HG03066 (cell line): Measurements from ENCODE around the gene MSI2.
"Not testable (repeated sequence)": the region's sequence is repeated elsewhere in the genome, so short reads cannot be mapped to it uniquely, and the experiment has no call there.

ENCODE experiments used
- ATAC-seq: cut with Tn5 transposase; IDR thresholded peaks from one replicate; pipeline ENCODE4 v1.9.1; 2021; ENCODE audit warnings: low read depth; ENCODE audit not compliant: unreplicated experiment

Gene MSI2

DNA sequence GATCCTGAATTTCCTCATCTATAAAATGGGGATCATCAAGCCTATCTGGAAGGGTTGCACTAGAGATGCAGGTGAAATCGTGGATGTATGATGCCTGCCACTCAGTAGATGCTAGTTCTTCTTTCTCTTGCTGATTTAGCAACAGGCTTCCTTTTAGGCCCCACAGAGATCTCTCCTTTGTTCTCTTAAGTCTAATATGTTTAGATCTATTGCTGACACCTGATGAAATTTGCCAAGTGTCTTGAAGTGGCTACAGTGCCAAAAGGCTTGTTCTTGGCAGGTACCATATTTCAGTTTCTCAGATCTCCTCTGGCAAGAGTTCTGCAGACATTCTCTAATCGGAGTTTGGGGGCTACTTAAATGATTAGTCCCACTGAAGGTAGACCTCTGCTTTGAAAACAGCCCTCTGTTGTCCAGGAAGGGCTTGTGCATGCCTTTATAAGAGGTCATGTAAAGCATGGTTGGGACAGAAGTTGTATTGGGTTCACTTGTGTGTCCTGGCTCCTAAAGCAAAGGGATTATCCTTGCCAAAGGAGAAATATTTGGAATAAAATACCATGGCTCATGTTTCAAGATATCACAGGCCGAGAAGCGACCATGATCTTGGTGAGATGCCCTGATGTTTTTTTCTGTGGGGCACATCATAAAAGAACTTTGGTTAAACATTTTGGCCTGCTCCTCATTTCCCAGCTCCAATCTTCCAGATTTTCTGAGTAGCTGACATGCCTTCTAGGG is 234.0 kb downstream of the MSI2 start:
- no peak for ATAC-seq

DNA sequence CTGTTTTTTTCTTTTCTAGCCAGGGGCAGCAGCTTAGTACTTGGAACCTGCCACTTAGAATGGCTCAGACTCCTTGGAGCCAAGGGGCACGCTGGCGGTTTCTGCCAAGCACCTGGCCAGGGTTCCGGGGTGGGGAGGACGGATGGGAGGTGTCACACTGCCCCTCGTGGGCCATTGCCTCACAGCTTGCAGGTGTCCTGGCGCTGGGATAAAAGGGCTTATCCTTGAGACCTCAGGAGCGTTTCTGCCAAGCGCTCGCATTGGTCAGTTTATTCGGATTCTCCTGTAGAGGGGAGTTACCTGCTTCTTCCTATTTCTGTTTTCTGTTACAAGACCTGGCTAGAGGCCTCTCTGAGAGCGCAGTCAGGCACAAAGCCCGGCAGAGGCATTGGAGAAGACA is 234.6 kb downstream of the MSI2 start:
- no peak for ATAC-seq

DNA sequence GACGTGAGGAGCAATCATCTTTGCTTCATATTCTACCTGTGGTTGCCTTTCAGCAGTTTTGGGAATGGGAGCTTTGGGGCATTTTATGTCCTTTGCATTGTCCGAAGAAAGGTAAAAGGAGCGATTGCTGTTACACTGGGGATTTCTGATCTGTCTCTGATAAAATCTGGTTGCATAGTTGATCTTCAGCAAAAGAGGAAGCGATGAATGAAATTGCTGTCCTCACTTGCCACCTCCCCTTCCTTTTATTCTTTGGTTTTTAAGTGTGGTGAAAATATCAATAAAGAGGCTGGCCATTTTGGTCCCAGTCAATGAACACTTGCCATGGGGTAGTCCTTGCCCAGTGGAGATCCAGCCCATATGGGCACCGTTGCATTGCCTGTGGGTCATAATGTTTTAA is 236.8 kb downstream of the MSI2 start:
- ATAC-seq = no peak

DNA sequence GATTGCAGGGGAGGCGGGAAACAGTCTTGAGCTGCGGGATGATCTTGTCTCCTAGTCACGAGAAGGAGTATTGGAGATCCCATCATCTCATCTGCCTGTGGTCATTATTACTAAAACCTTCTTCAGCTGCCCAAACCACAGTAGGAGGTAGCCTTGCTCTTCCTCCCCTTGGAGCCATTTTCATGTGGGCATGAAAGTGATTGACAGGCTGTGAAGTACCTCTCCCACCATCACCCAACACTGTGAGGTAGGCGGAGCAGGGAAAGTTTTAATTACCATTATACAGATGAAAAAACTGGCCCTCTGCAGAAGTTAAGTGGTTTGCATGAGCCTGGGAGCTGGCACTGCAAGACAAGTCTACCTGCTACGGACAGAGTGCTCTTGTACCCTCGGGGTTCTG is 237.3 kb downstream of the MSI2 start:
- ATAC-seq = no peak

DNA sequence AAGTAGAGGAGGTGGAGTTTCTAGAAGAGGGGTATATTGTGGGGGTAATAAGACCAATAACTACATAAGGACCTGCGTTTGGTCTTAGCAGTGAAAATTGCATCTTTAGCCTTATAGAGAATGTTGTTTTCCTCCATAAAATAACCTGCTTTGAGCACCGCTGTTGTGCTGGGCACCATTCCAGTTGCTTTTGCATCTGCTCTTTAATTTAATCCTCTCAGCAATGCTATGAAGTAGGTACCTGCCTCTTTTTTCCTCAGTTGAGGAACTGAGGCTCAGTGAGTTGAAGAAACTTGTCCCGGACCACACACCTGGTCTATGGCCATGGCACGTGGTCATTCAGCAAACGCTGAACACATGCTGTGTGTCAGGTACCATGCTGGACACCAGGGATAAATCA is 238.1 kb downstream of the MSI2 start:
- ATAC-seq = no peak

DNA sequence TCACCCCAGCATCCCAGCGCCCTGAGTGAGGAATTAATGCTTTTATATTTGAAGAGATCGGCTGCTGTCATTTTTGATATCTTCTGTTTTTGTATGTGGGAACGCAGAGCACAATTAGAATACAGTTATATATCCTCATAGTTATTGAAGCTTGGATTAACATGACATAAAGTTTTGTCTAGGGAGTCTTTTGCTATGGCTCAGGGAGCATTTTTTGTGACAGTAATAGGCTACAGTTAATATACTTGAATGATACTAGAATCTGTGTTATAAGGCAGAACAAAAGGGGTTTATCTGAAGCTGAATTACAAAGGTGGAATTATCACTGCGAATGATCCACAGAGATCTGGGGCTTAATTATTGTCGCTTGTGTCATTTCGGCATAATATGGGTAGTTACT is 239.4 kb downstream of the MSI2 start:
- no peak for ATAC-seq

DNA sequence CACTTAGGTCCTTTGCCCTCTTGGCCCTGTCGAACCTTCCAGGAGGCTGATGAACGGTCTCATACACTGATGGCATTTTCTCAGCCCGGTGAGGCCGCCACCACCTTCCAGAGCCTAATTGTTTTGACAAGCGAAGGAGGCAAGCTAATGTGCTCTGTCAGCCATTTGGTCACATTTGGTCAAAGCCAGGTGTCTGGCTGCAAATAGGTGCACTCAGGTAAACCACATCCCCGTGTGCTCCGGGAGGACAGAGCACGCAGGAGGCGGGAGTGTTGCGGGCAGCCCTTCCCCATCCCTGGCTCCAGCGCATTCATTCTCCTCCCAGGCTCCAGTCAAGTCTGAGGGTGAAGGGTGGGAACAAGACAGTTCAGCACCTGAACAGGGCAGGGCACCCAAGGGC is 240.1 kb downstream of the MSI2 start:
- ATAC-seq = no peak

DNA sequence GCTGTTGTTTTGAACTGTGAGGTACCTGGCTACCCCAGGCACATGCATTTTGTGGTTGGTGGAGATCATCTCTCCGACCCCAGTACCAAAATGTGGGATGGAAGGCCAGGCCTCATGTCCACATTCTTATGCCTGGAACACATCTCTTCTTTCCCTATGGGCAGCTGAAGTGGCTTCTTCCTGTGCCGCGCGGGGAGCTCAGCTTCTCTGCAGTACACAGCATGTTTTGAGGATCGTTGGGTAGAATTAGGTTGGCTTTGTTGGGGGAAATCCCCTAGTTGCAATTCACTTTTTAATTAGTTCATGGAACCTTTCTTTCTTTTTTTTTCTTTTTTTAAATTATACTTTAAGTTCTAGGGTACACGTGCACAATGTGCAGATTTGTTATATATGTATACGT is 242.1 kb downstream of the MSI2 start:
- no peak for ATAC-seq

DNA sequence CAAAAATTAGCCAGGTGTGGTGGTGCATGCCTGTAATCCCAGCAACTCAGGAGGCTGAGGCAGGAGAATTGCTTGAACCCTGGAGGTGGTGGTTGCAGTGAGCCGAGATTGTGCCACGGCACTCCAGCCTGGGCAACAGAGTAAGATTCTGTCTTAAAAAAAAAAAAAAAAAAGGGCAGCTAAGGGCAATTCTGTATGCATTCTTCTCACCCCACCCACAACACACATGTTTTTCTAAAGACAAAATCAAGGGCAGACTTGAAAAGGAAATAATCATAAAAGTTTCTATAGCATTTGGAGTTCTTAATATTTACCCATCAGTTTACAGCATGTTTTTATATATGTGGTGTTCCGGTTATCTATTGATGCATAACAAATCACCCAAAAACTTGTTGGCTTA is 242.9 kb downstream of the MSI2 start:
- ATAC-seq = not testable (repeated sequence)

DNA sequence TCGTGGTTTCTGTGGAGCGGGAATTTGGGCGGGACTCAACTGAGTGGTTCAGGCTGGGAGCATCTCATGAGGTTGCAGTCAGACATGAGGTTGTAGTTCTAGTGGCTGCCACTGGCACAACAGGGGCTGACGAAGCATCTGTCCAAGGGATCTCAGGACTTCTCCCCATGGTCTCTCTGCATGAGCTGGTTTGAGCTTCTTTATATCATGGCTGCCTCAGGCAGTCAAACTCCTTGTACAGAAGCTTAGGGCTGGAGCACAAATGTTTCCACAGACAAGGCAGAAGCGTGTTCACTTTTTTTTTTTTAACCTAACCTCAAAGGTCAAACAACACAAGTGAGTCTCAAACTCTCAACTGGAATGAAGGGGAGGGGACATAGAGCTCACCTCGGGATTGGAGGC is 243.3 kb downstream of the MSI2 start:
- ATAC-seq = no peak

DNA sequence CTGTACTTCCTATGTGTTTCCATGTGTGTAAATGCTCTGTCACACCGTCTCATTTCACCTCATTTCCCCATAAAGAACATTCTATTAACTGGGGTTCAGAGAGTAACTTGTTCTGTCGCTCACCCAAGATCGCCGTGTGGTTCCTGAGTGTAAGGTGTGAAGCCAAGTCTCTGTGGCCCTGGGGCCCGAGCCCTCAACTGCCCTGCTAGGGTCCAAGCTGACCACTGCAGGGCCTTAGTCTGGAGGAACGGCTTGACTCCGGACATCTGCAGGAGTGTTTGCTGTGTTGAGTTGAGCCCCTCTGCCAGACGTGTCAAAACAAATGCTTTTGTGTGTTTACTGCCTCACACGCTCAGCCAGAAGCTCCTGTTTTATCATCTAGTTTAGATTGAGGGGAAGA is 244.7 kb downstream of the MSI2 start:
- ATAC-seq = no peak

DNA sequence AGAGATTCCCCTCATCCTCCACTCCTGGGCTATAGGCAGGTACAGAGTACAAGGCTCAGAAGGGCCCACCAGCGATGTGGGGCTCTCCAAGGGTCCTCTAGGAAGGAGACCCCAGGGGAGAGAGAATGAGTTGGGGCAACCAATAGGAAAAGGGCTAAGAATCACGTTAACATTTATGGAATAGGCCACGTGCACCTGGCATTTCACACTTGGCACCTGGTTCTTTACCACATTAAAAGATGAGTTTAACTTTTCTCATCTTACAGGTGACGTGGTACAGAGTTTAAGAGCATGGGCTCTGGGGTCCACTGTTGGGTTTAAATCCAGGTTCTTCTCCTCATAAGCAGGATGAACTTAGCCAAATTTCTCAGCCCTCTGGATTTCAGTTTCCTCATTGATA is 245.7 kb downstream of the MSI2 start:
- ATAC-seq = no peak

DNA sequence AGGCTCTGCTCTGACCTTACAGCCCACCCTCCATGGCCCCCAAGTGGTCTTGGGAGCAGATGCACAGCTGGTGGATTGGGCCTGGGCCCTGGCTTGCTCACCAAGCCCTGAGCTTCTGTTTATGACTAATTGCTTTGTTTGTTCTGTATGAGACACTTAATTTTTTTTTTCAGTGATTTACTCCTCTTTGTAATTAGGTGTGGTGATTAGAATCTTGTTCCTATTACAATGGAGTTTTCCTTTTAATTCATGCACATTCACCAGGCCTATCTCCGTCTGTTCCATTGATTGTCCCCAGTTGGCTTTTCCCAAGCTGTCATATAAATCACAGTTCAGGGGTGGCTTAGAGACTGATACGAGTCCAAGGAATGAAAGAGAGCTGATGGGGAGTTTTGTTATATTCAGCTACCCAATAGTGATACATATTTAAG is 246.5 kb downstream of the MSI2 start:
- no peak for ATAC-seq

DNA sequence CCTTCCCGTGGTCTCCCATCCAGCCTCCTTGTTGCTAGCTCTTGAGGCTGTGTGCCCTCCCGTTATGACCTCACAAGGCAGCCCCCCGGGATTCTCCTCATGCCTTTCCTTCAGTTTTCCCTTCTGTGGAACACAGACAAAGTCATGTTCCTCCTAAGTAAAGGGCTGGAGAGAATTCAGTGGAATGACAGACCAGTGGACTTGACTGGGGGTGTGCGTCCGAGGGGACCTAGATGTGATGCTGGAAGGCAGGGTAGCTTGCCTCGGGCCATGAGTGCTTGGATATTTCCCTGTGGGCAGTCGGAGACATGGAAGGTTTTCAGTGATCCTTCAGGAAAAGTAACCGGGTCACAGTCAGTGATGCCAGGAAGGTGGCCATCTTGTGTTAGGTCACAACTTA is 247.9 kb downstream of the MSI2 start:
- ATAC-seq = no peak

DNA sequence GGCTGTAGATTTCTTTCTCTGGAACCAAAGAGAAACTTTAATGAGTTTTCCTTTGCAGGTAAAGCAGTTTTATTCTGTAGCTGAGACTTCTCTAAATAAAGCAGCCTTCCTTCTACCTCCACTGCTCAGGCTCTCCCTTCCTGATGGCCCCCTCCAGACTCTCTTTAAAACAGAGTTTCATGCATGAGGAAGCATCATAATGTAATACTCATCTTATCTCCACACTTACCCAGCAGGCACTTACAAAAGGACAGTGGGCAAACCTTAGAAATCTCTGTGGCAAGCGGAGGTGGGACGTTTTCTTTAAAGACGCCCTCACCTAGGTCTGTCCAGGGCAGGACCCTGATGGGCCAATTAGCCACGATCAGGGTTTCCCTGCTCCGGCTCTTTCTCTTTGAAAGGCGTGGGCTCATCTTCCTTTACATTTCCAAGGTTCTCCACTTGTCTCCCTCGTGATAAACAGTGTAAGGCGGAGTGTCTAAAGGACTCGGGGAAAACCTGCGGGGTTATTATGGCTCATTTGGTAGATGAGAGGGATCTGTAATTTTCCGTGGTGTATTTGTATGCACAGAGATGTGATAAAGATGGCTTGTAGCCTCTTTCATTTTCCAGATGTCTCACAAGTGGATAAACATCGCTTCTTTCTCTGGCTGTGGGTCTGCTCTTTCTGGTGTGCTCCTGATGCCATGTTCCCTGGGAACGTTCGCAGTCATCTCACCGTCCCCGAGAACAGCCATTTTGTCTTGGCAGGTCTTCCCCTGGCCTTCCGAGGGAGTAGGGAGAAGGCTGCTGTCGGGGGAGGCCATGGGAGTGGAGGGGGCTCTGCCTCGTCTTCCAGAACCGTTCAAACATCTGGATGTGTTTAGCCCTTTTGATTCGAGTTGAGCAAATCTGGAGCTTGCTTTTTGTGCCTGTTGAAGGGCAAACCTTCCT is 249.8 kb downstream of the MSI2 start:
- ATAC-seq = no peak

DNA sequence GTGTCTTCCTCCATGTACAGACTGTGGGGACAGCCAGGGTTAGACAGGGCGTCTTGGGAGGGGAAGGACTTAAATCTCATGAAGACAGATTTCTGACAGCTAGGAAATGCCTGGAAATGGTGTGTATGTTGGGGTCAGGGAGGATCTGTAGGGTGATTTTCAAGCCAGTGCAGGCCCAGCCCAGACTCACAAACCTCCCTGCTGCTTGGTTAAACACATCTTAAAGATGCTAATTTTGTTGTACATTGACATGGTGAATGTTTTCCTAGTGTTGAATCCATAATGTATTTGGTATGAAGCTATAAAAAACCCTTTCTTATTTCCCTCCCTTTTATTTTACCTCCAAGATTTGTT is 250.4 kb downstream of the MSI2 start:
- no peak for ATAC-seq

DNA sequence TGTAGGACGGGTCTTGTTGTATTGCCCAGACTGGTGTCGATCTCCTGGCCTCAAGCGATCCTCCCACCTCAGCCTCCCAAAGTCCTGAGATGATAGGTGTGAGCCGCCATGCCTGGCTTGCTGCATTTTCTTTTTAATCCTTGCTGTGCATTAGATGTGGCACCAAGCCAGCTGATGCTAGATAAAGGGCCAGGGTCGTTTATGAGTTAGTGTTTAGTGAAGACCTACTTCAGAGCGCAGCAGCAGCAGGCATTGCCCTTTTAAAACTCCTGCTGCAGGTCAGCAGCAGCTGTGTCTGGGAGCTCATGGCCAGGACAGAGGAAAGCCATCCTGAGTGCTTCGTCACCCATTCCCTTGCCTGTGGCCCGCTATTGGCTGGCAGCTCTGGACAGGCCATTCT is 251.5 kb downstream of the MSI2 start:
- no peak for ATAC-seq

DNA sequence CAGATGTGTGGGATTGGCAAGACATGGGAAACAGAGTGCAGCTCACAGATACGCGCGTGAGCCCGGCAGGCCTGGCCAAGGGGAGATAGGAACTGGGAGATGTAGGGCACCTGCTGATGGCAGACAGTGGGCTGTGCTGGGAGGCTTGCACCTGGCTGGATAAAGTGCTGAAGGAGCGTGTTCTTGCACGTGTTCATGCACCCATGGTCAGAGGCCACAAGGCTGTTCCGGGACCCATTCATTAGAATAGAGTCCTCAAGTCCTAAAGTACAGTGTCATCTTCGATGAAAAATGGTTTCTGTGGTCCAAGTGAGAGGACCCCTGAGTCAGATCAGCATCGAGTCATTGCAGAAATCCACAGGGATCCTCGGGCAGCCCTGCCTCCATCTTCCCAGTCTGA is 252.3 kb downstream of the MSI2 start:
- ATAC-seq = no peak

DNA sequence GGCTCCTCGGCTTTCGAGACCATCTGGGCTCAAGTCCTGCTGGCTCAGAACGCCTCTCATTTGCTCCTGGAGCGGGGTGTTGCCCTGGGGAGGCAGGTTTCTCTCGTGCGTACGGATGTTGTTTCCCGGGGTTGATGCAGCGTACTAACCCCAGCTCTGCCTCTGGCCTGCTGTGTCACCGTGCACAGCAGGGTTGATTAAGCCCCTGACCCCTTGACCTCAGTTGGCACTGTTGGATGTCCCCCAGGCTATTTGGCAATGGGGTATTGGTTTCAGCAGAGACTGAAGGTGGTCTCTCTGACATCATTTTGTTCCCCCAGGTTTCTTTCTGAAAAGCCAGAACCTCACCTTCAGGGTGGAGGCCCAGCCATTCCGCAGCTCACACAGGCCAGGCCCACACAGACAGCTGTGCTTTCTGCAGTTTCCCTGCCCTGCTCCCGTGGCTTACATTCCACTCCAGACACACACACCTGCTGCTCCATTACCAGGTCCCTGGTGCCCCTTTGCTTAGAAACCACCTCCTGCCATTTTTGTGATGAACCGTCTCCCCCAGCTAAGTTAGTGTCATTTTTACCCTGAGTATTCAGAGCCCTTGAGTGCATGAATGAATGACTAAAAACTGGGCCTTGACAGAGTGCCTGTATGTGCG is 255.3 kb downstream of the MSI2 start:
- ATAC-seq = no peak

DNA sequence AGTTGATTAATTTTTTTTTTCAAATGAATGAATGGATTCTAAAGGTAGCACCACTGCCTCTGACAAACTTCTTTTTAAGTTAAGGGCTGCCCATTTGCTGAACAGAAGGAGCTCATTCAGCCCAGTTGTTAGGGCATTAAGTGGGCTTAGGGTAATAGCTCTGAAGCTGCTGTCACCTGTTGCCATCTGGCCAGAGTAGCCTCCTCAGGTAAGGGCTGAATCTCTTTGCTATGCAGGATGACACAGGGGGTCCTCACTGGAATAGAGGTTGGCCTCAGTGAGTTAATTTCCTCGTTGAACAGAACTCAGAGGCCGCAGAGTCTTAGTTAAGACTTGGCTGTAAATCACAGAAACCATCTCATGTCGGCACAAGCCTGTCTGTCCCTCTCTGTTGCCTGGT is 255.9 kb downstream of the MSI2 start:
- ATAC-seq = no peak

DNA sequence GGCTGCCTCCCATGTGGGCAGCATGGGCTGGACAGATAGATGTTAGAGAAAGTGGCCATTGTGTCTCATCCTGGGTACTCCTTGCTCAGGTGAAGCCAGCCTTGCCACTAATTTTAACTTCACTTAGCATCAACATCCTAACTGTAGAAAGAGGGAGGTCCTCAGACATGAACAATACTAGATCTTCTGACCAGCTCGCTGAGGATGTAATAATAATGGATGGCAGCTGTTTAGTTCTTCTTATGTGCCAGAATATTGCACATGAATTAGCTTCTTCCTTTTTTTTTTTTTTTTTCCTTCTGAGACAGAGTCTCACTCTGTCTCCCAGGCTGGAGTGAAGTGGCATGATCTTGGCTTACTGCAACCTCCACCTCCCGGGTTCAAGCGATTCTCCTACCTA is 256.4 kb downstream of the MSI2 start:
- ATAC-seq = no peak

DNA sequence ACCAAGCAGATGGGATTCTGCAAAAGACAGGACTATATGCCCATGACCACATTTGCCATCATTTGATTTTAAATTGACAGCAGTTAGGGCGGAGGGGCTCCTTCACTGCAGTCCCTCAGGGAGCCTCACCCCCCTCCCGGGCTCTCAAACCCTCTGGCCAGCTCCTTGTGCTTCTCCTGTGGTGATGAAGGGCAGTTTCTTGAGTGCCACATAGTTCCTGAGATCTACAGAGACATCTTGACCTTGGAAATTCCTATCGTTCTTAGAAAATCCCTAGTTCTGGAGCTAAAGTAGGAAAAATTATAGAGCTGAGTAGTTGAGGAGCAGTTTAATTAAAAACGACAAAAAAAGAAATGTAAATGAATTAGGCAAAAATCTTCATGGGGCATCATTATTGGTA is 257.2 kb downstream of the MSI2 start:
- ATAC-seq = no peak
